Hindlimb muscle (tissue), 1 donor: ENCODE data around the gene LRRC7. TPM values are rescaled to one million over a fixed set of nuclear protein-coding genes. Genes with fewer than 3 reads are reported as not detected.
"Not testable (repeated sequence)": the region's sequence is repeated elsewhere in the genome, so short reads cannot be mapped to it uniquely, and the experiment has no call there.

Source experiments
- DNase-seq: peaks from one replicate; pipeline ENCODE4 v3.0.0-alpha.2; 2013
- polyA plus RNA-seq: library from polyadenylated mRNA; unstranded; fragments of 120-200 nt; gene quantifications from one replicate; pipeline ENCODE4 v1.2.1, GENCODE V29; 2013; ENCODE audit not compliant: insufficient read length

LRRC7 gene
- polyA plus RNA-seq, 1 donor, result 18.9 TPM

GRCh38 chr1:69888657-69889056 is 320.9 kb downstream of the LRRC7 start:
- no peak for DNase-seq

- no peak for DNase-seq
Measured at GRCh38 chr1:69898403-69898947, 330.8 kb downstream of the LRRC7 start.

- no peak for DNase-seq
Measured at GRCh38 chr1:69911301-69911801, 343.6 kb downstream of the LRRC7 start.

GRCh38 chr1:69913977-69914376 is 346.3 kb downstream of the LRRC7 start:
- peak; percentile 91 for DNase-seq

- DNase-seq, result peak; percentile 64
Measured at GRCh38 chr1:69914976-69915765, 347.4 kb downstream of the LRRC7 start.

GRCh38 chr1:69919129-69919921 is 351.6 kb downstream of the LRRC7 start:
- no peak for DNase-seq

GRCh38 chr1:69919922-69920273 is 352.2 kb downstream of the LRRC7 start:
- DNase-seq, result no peak

GRCh38 chr1:69920426-69920825 is 352.7 kb downstream of the LRRC7 start:
- DNase-seq, result no peak

GRCh38 chr1:69921486-69921885 is 353.8 kb downstream of the LRRC7 start:
- DNase-seq, result no peak

GRCh38 chr1:69928234-69928633 is 360.5 kb downstream of the LRRC7 start:
- DNase-seq, result not testable (repeated sequence)

GRCh38 chr1:69929308-69930057 is 361.8 kb downstream of the LRRC7 start:
- DNase-seq, result no peak

GRCh38 chr1:69930396-69930795 is 362.7 kb downstream of the LRRC7 start:
- DNase-seq, result no peak

- no peak for DNase-seq
Measured at GRCh38 chr1:69932760-69933159, 365.0 kb downstream of the LRRC7 start.

GRCh38 chr1:69940231-69940630 is 372.5 kb downstream of the LRRC7 start:
- no peak for DNase-seq

GRCh38 chr1:69940816-69941215 is 373.1 kb downstream of the LRRC7 start:
- DNase-seq, result no peak

- no peak for DNase-seq
Measured at GRCh38 chr1:69943030-69943429, 375.3 kb downstream of the LRRC7 start.

GRCh38 chr1:69946935-69947334 is 379.2 kb downstream of the LRRC7 start:
- no peak for DNase-seq

- no peak for DNase-seq
Measured at GRCh38 chr1:69947837-69948236, 380.1 kb downstream of the LRRC7 start.

GRCh38 chr1:69952676-69953075 is 385.0 kb downstream of the LRRC7 start:
- no peak for DNase-seq

GRCh38 chr1:69962452-69962851 is 394.7 kb downstream of the LRRC7 start:
- not testable (repeated sequence) for DNase-seq

GRCh38 chr1:69967245-69967766 is 399.6 kb downstream of the LRRC7 start:
- no peak for DNase-seq

- no peak for DNase-seq
Measured at GRCh38 chr1:69976896-69977295, 409.2 kb downstream of the LRRC7 start.
